ENCODE data around the gene CKMT1B.
"Not testable (repeated sequence)": the region's sequence is repeated elsewhere in the genome, so short reads cannot be mapped to it uniquely, and the experiment has no call there.

Gene CKMT1B

DNA sequence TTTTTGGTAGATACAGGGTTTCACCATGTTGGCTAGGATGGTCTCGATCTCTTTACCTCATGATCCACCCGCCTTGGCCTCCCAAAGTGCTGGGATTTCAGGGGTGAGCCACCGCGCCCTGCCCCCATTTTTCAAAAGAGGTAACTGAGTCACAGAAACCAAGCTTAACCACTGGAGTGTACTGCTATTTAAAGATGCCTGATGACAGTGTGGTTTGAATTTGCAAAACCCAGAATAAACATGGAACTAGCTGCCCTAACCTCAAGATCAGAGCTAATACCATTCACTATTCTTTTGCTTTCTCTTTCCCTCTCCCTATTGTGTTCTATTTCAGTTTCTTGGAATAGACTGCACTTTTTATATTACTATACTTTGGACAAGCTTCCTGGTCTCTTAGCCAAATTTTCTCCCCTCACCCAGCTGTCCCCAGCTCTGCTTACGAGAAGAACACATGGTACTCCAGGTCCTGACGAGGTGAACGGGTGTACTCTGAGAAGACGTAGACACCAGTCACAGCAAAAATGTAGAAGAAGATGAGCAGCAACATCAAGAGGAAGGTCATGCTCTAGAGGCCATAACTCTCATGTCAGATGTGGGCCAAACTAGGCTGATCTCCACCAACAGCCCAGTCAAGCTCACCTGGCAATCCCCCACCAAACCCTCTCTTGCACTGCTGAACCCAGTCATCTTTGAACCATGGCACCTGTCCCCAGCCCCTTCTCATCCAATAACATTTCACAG is 44.8 kb downstream of the CKMT1B start:
- DNase-seq (ENCODE audit: low read depth): not testable (repeated sequence)
